Measurements from ENCODE around the gene SLIT3.

DNA sequence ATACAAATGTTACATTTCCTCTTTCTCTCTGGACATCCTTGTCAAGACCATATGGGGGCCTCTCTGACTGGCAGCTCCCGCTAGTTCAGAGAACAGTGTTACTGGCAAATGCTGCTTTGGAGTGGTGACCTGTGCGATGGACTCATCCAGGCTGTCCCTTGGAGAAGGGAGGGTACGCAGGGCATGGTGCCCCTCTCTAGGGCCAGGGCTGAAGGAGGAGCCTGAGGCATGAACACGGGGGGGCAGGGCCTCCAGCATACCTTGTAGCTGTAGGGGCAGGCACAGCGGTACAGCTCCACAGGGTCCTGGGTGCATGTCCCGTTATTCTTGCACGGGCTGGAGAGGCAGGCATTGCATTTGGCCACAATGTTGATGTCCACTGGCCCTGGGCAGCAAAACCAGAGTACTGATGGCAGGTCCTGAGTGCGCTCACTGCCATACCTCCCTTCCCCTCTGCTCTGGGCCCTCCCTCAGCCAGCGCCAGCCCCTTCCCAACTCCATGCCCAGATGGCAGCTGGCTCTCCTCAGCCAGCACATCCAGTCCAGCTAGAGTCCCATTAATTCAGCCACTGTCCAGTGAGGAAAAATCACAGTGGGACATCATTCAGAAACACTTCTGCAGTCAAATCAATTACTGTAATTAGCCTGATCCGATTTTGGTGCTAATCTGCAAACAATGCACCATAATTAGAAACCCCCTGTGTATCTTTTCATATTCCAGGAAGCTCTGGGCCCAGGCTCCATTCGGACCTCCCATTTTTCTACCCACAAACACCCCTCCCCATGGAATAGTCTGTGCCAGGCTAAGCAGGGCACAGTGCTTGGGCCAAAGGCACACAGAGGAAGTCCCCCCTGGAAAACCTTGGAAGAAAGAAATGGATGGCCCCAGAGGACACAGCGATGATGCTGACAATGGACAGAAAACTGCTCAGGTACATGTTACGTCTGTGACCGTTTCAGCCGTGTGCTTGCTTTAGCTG, 592.9 kb downstream of the SLIT3 start:
- TF ChIP-seq GATA2 (IDR thresholded peaks at IDR 0.05; ENCODE audit: insufficient read depth, insufficient read length, low read depth, low read length), result no peak
- TF ChIP-seq POLR2A (IDR thresholded peaks at IDR 0.05; ENCODE audit: low read depth, low read length), result no peak
- TF ChIP-seq JUN (IDR thresholded peaks at IDR 0.05; ENCODE audit: borderline replicate concordance, insufficient read depth, insufficient read length, low read depth), result no peak
- TF ChIP-seq, protein P1, sequence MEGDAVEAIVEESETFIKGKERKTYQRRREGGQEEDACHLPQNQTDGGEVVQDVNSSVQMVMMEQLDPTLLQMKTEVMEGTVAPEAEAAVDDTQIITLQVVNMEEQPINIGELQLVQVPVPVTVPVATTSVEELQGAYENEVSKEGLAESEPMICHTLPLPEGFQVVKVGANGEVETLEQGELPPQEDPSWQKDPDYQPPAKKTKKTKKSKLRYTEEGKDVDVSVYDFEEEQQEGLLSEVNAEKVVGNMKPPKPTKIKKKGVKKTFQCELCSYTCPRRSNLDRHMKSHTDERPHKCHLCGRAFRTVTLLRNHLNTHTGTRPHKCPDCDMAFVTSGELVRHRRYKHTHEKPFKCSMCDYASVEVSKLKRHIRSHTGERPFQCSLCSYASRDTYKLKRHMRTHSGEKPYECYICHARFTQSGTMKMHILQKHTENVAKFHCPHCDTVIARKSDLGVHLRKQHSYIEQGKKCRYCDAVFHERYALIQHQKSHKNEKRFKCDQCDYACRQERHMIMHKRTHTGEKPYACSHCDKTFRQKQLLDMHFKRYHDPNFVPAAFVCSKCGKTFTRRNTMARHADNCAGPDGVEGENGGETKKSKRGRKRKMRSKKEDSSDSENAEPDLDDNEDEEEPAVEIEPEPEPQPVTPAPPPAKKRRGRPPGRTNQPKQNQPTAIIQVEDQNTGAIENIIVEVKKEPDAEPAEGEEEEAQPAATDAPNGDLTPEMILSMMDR (IDR thresholded peaks at IDR 0.05; ENCODE audit: extremely low read depth in 1 of 2, insufficient read depth in 1 of 2, low read depth in 1 of 2, low read length in 2 of 2), result no peak
